ENCODE results near the gene LRRC43. TPM values are rescaled to one million over a fixed set of nuclear protein-coding genes. Genes with fewer than 3 reads are reported as not detected.
"Not testable (repeated sequence)": the region's sequence is repeated elsewhere in the genome, so short reads cannot be mapped to it uniquely, and the experiment has no call there.

The LRRC43 gene
- total RNA-seq, 1 experiment from 2014 or later = 0.22 TPM

DNA sequence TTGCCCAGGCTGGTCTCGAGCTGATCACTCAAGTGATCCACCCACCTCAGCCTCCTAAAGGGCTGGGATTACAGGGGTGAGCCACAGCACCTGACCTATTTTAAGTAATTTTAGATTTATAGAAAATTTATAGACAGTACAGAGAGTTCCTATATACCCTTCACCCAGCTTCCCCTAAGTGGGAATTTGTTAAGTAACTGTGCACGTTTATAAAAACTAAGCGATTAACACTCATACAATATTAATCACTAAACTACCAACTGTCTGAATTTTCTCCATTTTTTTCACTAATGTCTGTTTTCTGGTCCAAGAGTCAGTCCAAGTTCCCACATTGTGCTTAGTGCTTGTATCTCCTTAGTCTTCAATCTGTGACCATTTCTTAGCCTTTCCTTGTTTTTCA lies 14.4 kb upstream of the LRRC43 start:
- CTCF ChIA-PET = interaction anchor here (1.0 kb wide), 1 partner anchor 10 kb away, joined by 4 read pairs; no protein-coding TSS in a partner anchor
- TF ChIP-seq ZNF138 (CRISPR knock-in tag; conservative IDR thresholded peaks at IDR 0.05) = no peak
- TF ChIP-seq, protein P1, sequence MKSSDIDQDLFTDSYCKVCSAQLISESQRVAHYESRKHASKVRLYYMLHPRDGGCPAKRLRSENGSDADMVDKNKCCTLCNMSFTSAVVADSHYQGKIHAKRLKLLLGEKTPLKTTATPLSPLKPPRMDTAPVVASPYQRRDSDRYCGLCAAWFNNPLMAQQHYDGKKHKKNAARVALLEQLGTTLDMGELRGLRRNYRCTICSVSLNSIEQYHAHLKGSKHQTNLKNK (CRISPR knock-in tag; IDR thresholded peaks at IDR 0.05) = no peak
- TF ChIP-seq, protein P2, sequence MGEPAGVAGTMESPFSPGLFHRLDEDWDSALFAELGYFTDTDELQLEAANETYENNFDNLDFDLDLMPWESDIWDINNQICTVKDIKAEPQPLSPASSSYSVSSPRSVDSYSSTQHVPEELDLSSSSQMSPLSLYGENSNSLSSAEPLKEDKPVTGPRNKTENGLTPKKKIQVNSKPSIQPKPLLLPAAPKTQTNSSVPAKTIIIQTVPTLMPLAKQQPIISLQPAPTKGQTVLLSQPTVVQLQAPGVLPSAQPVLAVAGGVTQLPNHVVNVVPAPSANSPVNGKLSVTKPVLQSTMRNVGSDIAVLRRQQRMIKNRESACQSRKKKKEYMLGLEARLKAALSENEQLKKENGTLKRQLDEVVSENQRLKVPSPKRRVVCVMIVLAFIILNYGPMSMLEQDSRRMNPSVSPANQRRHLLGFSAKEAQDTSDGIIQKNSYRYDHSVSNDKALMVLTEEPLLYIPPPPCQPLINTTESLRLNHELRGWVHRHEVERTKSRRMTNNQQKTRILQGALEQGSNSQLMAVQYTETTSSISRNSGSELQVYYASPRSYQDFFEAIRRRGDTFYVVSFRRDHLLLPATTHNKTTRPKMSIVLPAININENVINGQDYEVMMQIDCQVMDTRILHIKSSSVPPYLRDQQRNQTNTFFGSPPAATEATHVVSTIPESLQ (CRISPR knock-in tag; IDR thresholded peaks at IDR 0.05) = no peak
- no peak for TF ChIP-seq ZNF317 (CRISPR knock-in tag; IDR thresholded peaks at IDR 0.05; ENCODE audit: borderline replicate concordance, low read depth)
- TF ChIP-seq SMAD3 (CRISPR knock-in tag; IDR thresholded peaks at IDR 0.05; ENCODE audit: borderline replicate concordance) = no peak
- no peak for TF ChIP-seq CREB1 (CRISPR knock-in tag; IDR thresholded peaks at IDR 0.05)
- TF ChIP-seq, protein P3, sequence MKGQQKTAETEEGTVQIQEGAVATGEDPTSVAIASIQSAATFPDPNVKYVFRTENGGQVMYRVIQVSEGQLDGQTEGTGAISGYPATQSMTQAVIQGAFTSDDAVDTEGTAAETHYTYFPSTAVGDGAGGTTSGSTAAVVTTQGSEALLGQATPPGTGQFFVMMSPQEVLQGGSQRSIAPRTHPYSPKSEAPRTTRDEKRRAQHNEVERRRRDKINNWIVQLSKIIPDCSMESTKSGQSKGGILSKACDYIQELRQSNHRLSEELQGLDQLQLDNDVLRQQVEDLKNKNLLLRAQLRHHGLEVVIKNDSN (CRISPR knock-in tag; IDR thresholded peaks at IDR 0.05) = no peak
- no peak for TF ChIP-seq FOXK1 (CRISPR knock-in tag; IDR thresholded peaks at IDR 0.05)
- no peak for TF ChIP-seq ZNF219 (CRISPR knock-in tag; IDR thresholded peaks at IDR 0.05; ENCODE audit: borderline replicate concordance)
- no peaks in the 10 kb centered on the region for H3K27me3 Mint-ChIP-seq (ENCODE audit: low read depth)

DNA sequence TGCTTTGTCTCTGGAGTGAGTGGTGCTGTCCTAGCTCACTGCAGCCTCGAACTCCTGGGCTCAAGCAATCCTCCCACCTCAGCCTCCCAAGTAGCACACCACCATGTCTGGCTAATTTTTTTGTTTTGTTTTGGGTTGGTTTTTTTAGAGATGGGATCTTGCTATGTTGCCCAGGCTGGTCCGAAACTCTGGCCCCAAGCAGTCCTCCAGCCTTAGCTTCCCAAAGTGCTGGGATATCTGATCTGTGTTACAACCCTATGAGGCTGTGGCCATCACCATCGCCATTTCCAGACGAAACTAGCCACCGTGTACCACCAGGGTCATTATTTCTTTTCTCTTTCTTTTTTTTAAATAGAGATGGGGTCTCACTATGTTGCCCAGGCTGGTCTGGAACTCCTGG lies 11.5 kb upstream of the LRRC43 start:
- H3K27me3 Mint-ChIP-seq (ENCODE audit: low read depth) = no peaks in the 10 kb centered on the region
- POLR2A ChIA-PET = no interaction called here
- CTCF ChIA-PET = no interaction called here
- H3K36me3 Mint-ChIP-seq = no peaks in the 10 kb centered on the region
- H3K9me3 Mint-ChIP-seq = no peaks in the 10 kb centered on the region
- no peaks in the 10 kb centered on the region for H3K4me1 Mint-ChIP-seq
- H3K4me3 Mint-ChIP-seq = no peak overlapping the region
- H3K27ac Mint-ChIP-seq = no peak overlapping the region
- no peak for ATAC-seq
- TF ChIP-seq, protein P4, sequence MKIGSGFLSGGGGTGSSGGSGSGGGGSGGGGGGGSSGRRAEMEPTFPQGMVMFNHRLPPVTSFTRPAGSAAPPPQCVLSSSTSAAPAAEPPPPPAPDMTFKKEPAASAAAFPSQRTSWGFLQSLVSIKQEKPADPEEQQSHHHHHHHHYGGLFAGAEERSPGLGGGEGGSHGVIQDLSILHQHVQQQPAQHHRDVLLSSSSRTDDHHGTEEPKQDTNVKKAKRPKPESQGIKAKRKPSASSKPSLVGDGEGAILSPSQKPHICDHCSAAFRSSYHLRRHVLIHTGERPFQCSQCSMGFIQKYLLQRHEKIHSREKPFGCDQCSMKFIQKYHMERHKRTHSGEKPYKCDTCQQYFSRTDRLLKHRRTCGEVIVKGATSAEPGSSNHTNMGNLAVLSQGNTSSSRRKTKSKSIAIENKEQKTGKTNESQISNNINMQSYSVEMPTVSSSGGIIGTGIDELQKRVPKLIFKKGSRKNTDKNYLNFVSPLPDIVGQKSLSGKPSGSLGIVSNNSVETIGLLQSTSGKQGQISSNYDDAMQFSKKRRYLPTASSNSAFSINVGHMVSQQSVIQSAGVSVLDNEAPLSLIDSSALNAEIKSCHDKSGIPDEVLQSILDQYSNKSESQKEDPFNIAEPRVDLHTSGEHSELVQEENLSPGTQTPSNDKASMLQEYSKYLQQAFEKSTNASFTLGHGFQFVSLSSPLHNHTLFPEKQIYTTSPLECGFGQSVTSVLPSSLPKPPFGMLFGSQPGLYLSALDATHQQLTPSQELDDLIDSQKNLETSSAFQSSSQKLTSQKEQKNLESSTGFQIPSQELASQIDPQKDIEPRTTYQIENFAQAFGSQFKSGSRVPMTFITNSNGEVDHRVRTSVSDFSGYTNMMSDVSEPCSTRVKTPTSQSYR (CRISPR knock-in tag; IDR thresholded peaks at IDR 0.05) = no peak
- DNase-seq (ENCODE audit: low spot score) = no peak

More for the DNA sequence above, 14.4 kb upstream of the LRRC43 start:
- ATAC-seq (no peak), DNase-seq (ENCODE audit: low spot score) (no peak)
- Mint-ChIP-seq H3K27ac (no peak overlapping the region), H3K9me3 (no peaks in the 10 kb centered on the region), H3K36me3 (no peaks in the 10 kb centered on the region), H3K4me1 (0 out of 2 replicates have a peak, but pooled peaks cover 2% of the 10 kb centered on the region), H3K4me3 (no peak overlapping the region)
- POLR2A ChIA-PET = no interaction called here

DNA sequence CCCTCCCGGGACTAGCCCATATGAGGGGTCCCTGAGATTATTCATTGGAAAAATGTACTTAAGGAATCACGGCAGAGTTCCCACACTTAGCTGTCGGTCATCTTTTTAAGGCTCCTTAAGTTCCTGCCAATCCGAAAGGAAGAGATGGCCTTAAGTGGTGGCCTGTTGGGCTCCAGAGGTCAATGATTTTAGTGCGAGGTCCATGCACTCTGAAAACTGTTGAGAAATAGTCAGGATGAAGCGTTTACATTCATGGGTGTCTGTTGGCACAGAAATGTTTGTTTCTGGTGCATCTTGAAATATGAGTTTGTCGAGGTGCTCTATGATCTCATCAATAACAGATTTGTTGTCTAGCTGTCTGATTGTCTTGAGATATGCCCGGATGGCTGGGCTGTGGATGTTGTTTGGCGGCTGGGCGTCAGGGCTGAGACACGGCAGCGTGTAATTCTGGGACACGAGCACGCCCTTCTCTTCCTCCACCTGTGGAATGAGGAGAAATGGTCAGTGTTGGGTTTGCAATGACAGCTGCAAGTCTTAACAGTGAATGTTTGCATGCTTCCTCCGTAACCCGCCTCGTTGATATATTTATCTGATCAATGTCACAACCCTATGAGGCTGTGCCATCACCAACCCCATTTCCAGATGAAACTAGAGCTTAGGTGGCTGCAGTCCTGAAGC lies 10.5 kb upstream of the LRRC43 start:
- ChIA-PET CTCF (interaction anchor here (1.3 kb wide), 1 partner anchor 18 kb away, joined by 3 read pairs; no protein-coding TSS in a partner anchor), POLR2A (no interaction called here)
- TF ChIP-seq TEAD1 (CRISPR knock-in tag; IDR thresholded peaks at IDR 0.05) = no peak
- no peaks in the 10 kb centered on the region for H3K4me1 Mint-ChIP-seq
- H3K36me3 Mint-ChIP-seq = no peaks in the 10 kb centered on the region
- no peak overlapping the region for H3K27ac Mint-ChIP-seq
- no peak for DNase-seq (ENCODE audit: low spot score)
- no peaks in the 10 kb centered on the region for H3K27me3 Mint-ChIP-seq (ENCODE audit: low read depth)
- ATAC-seq = no peak
- no peak overlapping the region for H3K4me3 Mint-ChIP-seq
- no peaks in the 10 kb centered on the region for H3K9me3 Mint-ChIP-seq

DNA sequence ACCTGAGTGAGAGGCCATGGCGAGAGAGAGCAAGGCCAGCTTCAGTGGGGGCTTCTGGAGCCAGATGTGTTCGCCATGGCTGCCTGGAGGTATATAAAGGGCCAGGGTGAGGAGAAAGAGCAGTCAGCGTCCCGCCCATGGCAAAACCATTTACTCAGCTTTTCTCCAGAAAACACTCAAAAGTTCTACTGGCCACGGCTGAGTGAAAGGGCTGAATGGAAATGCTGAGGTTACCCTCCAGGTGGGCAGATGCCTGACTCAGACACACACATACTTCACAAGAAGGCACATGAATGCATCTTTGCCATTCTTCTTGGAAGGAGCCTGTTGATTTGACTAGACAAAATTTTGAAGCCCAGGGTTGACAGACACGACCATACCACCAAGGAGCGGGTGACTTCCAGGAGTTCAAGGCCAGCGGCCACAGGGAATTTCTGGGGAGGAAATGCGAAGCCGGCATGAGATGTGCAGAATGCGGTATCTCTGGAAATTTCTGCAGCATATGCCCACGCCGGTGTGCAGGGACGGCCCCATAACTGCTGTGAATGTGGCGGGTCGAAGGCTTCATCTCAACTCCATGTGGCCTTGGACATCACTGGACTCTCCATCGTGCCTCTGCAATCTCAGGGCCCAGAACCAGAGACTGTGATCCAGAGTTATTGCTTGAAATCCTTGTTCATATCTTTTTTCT lies 8.6 kb upstream of the LRRC43 start, which contains the start of gene IL31:
Gene IL31 (minus strand): TSS at position 67 of the 691 bp plus-strand sequence. CDS start 49 bp downstream, at position 18.
- no peaks in the 10 kb centered on the region for H3K27me3 Mint-ChIP-seq (ENCODE audit: low read depth)
- ChIA-PET CTCF (no interaction called here), POLR2A (no interaction called here)
- no peak for DNase-seq (ENCODE audit: low spot score)
- TF ChIP-seq FOXK1 (CRISPR knock-in tag; IDR thresholded peaks at IDR 0.05) (no peak), NFE2L1 (CRISPR knock-in tag; IDR thresholded peaks at IDR 0.05) (no peak)
- TF ChIP-seq, protein P5, sequence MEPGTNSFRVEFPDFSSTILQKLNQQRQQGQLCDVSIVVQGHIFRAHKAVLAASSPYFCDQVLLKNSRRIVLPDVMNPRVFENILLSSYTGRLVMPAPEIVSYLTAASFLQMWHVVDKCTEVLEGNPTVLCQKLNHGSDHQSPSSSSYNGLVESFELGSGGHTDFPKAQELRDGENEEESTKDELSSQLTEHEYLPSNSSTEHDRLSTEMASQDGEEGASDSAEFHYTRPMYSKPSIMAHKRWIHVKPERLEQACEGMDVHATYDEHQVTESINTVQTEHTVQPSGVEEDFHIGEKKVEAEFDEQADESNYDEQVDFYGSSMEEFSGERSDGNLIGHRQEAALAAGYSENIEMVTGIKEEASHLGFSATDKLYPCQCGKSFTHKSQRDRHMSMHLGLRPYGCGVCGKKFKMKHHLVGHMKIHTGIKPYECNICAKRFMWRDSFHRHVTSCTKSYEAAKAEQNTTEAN (CRISPR knock-in tag; IDR thresholded peaks at IDR 0.05) = no peak
- TF ChIP-seq, protein P6, sequence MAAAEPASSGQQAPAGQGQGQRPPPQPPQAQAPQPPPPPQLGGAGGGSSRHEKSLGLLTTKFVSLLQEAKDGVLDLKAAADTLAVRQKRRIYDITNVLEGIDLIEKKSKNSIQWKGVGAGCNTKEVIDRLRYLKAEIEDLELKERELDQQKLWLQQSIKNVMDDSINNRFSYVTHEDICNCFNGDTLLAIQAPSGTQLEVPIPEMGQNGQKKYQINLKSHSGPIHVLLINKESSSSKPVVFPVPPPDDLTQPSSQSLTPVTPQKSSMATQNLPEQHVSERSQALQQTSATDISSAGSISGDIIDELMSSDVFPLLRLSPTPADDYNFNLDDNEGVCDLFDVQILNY (CRISPR knock-in tag; IDR thresholded peaks at IDR 0.05) = no peak
- no peaks in the 10 kb centered on the region for H3K4me1 Mint-ChIP-seq
- H3K36me3 Mint-ChIP-seq = no peaks in the 10 kb centered on the region
- H3K9me3 Mint-ChIP-seq = no peaks in the 10 kb centered on the region
- ATAC-seq = no peak
- H3K4me3 Mint-ChIP-seq = no peak within 1 kb of the TSS
- H3K27ac Mint-ChIP-seq = no peak within 1 kb of the TSS

DNA sequence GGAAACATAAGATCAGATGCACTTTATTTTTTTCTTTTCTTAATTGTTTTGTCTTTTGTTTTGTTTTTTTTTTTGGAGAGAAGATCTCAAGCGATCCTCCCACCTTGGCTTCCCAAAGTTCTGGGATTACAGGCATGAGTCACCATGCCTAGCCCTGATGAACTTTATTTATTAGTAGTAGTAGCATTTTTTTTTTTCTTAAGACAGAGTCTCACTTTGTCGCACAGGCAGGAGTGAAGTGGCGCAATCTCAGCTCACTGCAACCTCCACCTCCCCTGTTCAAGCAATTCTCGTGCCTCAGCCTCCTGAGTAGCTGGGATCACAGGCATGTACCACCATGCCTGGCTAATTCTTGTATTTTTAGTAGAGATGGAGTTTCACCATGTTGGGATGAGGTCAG lies 6.5 kb upstream of the LRRC43 start:
- H3K27me3 Mint-ChIP-seq (ENCODE audit: low read depth); H3K36me3 Mint-ChIP-seq; POLR2A ChIA-PET; H3K9me3 Mint-ChIP-seq; H3K4me3 Mint-ChIP-seq; H3K4me1 Mint-ChIP-seq; DNase-seq (ENCODE audit: low spot score); H3K27ac Mint-ChIP-seq; ATAC-seq: not testable (repeated sequence)
- CTCF ChIA-PET = interaction anchor here (1.3 kb wide), 2 partner anchors 11 to 39 kb away, joined by 3 to 4 read pairs; no protein-coding TSS in a partner anchor
